OCI-LY1 (cell line): ENCODE results near the gene AIFM3.

ENCODE experiments used
- H2AFZ ChIP-seq: fragments of 200-600 bp; sonication (generic), shearing (Covaris generic); 2 replicates; pipeline ENCODE4 v1.6.0; 2014; ENCODE audit warnings: antibody characterized with exemption, mild to moderate bottlenecking, low read length
- H3F3A ChIP-seq: fragments of 200-600 bp; sonication (generic), shearing (Covaris generic); 2 replicates; pipeline ENCODE4 v1.6.0; 2014; ENCODE audit warnings: mild to moderate bottlenecking, antibody characterized with exemption, low read length, moderate library complexity; ENCODE audit not compliant: insufficient read depth
- H3K27ac ChIP-seq: fragments of 200-600 bp; sonication (generic); 2 replicates; pipeline ENCODE4 v1.5.1; 2014; ENCODE audit warnings: low read length, mixed run types, mild to moderate bottlenecking, low read depth; ENCODE audit not compliant: poor library complexity, severe bottlenecking
- H3K27me3 ChIP-seq: fragments of 200-600 bp; sonication (generic); 2 replicates; pipeline ENCODE4 v1.6.0; 2014; ENCODE audit warnings: antibody characterized with exemption, mild to moderate bottlenecking, low read length, moderate library complexity; ENCODE audit not compliant: insufficient read depth
- H3K36me3 ChIP-seq: fragments of 200-600 bp; sonication (generic); 2 replicates; pipeline ENCODE4 v1.6.1; 2014; ENCODE audit warnings: mild to moderate bottlenecking, antibody characterized with exemption, low read length, moderate library complexity, mixed read lengths; ENCODE audit not compliant: insufficient read depth
- H3K4me1 ChIP-seq: fragments of 200-600 bp; sonication (generic); 2 replicates; pipeline ENCODE4 v1.5.1; 2014; ENCODE audit warnings: mild to moderate bottlenecking, low read length, moderate library complexity; ENCODE audit not compliant: insufficient read depth, severe bottlenecking
- H3K4me2 ChIP-seq: fragments of 200-600 bp; sonication (generic), shearing (Covaris generic); 2 replicates; pipeline ENCODE4 v1.6.1; 2014; ENCODE audit warnings: low read length
- H3K4me3 ChIP-seq: fragments of 200-600 bp; sonication (generic); 2 replicates; pipeline ENCODE4 v1.5.1; 2014; ENCODE audit warnings: low read length, low read depth, mild to moderate bottlenecking, mixed read lengths; ENCODE audit not compliant: poor library complexity, severe bottlenecking
- H3K79me2 ChIP-seq: fragments of 200-600 bp; shearing (Covaris generic); 2 replicates; pipeline ENCODE4 v1.6.1; 2016; ENCODE audit warnings: mixed run types, low read length, mixed read lengths; ENCODE audit not compliant: insufficient read depth
- H3K9ac ChIP-seq: fragments of 200-600 bp; sonication (generic), shearing (Covaris generic); 2 replicates; pipeline ENCODE4 v1.6.1; 2014; ENCODE audit warnings: mild to moderate bottlenecking, low read length, mixed read lengths
- H3K9me2 ChIP-seq: fragments of 200-600 bp; sonication (generic), shearing (Covaris generic); 2 replicates; pipeline ENCODE4 v1.6.1; 2014; ENCODE audit warnings: low read depth, mild to moderate bottlenecking, low read length, mixed read lengths
- H3K9me3 ChIP-seq: fragments of 200-600 bp; shearing (Covaris generic); 2 replicates; pipeline ENCODE4 v1.6.1; 2014; ENCODE audit warnings: low read length, mixed read lengths
- H4K20me1 ChIP-seq: fragments of 200-600 bp; sonication (generic), shearing (Covaris generic); 2 replicates; pipeline ENCODE4 v1.6.0; 2016; ENCODE audit warnings: mild to moderate bottlenecking, low read length; ENCODE audit not compliant: insufficient read depth
- EZH2 ChIP-seq: fragments of 200-600 bp; sonication (generic), shearing (Covaris generic); IDR thresholded peaks from 2 replicates; pipeline ENCODE4 v1.8.0; 2017; ENCODE audit warnings: borderline replicate concordance, mixed run types, mild to moderate bottlenecking, antibody characterized with exemption, low read length, moderate library complexity, mixed read lengths
- TF ChIP-seq, protein P1 (sequence below): fragments of 200-600 bp; sonication (generic), shearing (Covaris generic); IDR thresholded peaks from 2 replicates; pipeline ENCODE4 v1.5.1; 2017; ENCODE audit warnings: mild to moderate bottlenecking, antibody characterized with exemption, low read length, moderate library complexity, mixed read lengths

The AIFM3 gene

DNA sequence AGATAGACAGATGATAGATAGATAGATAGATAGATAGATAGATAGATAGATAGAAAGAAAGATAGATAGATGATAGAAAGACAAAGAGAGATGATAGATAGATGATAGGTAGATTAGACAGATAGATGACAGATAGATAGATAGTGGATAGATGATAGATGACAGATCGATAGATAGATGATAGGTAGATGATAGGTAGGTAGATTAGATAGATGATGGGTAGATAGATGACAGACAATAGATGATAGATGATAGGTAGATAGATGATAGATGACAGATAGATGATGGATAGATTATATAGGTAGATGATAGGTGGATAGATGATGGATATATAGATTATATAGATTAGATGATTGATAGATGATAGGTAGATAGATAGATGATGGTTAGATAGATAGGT is 19.3 kb downstream of the AIFM3 start:
- Histone ChIP-seq H3K79me2 (no peaks in the 10 kb centered on the region), H3F3A (no peaks in the 10 kb centered on the region), H3K9me2 (no peaks in the 10 kb centered on the region), H3K9me3 (no peaks in the 10 kb centered on the region), H3K4me1 (peaks cover 14% of the 10 kb centered on the region), H3K27me3 (no peaks in the 10 kb centered on the region), H3K9ac (no peak overlapping the region), H3K27ac (no peak overlapping the region), H4K20me1 (no peaks in the 10 kb centered on the region), H2AFZ (no peak overlapping the region), H3K4me3 (no peak overlapping the region), H3K36me3 (peaks cover 20% of the 10 kb centered on the region; the same call in 1 of the 2 replicates), H3K4me2 (no peak overlapping the region)
- TF ChIP-seq, protein P1, sequence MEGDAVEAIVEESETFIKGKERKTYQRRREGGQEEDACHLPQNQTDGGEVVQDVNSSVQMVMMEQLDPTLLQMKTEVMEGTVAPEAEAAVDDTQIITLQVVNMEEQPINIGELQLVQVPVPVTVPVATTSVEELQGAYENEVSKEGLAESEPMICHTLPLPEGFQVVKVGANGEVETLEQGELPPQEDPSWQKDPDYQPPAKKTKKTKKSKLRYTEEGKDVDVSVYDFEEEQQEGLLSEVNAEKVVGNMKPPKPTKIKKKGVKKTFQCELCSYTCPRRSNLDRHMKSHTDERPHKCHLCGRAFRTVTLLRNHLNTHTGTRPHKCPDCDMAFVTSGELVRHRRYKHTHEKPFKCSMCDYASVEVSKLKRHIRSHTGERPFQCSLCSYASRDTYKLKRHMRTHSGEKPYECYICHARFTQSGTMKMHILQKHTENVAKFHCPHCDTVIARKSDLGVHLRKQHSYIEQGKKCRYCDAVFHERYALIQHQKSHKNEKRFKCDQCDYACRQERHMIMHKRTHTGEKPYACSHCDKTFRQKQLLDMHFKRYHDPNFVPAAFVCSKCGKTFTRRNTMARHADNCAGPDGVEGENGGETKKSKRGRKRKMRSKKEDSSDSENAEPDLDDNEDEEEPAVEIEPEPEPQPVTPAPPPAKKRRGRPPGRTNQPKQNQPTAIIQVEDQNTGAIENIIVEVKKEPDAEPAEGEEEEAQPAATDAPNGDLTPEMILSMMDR: no peak
- no peak for TF ChIP-seq EZH2

DNA sequence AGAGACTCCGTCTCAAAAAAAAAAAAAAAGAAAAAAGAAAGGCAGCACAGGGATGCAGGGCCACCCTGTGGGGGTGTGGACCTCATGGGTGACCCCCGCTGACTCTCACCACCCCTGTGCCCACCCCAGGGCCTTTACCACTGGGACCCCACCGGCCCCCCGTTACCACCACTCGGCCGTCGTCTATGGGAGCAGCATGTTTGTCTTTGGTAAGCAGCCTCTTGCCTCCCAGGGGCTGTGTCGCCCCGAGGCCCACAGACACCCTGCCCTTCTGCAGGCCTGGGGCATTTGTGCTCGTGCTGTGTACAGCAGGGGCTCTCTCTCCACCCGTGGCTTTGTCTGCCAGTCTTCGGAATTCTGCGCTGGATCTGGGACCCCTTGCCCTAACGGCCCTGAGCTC is 20.3 kb downstream of the AIFM3 start:
- no peak overlapping the region for H2AFZ ChIP-seq
- H4K20me1 ChIP-seq: no peaks in the 10 kb centered on the region

DNA sequence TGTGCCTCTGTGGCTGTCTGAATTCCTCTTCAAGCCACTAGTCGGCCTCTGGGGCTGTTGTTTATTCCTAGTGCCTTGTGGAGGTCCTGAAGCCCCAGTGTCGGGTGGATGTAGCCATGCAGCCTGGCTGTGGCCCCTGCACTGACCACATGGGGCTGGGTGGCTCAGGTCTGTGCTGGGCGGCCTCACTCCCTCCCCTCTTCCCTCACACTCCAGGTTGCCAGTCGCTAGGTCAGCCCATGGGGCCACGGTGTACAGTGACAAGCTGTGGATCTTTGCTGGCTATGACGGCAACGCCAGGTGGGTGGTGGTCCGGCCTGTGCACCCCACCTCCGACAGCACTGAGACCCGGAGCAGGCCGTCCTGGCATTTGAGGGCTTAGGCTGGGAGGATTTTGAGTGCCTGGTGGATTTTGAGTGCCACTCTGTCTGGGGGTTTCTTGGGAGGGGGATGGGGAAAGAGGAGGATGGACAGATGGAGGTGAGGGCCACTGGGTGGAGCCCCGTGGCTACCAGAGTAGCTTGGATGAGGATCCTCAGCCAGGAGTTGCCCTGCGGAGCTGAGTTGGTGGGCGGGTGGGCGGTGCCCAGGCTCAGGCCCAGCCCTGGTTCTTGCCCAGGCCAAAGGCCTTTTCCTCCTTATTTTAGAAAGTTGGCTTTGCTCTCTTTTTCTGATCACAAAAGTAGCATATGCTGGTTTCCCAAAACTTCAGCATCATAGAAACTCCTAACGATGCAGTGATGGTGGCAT is 21.7 kb downstream of the AIFM3 start:
- TF ChIP-seq, protein P1: no peak
- TF ChIP-seq EZH2: no peak
- H3K36me3 ChIP-seq: peaks cover 31% of the 10 kb centered on the region; the same call in 1 of the 2 replicates
- H3K79me2 ChIP-seq: no peaks in the 10 kb centered on the region
- H3K9ac ChIP-seq: no peak overlapping the region
- H3K4me1 ChIP-seq: no peaks in the 10 kb centered on the region
- H3K27me3 ChIP-seq: no peaks in the 10 kb centered on the region
- H2AFZ ChIP-seq: no peak overlapping the region
- no peaks in the 10 kb centered on the region for H4K20me1 ChIP-seq
- no peak overlapping the region for H3K27ac ChIP-seq
- no peaks in the 10 kb centered on the region for H3K9me3 ChIP-seq
- no peaks in the 10 kb centered on the region for H3F3A ChIP-seq
- H3K4me2 ChIP-seq: no peak overlapping the region
- no peak overlapping the region for H3K4me3 ChIP-seq
- no peaks in the 10 kb centered on the region for H3K9me2 ChIP-seq

More for the DNA sequence above, 20.3 kb downstream of the AIFM3 start:
- H3K4me2 ChIP-seq: no peak overlapping the region
- H3K4me1 ChIP-seq: peaks cover 11% of the 10 kb centered on the region
- no peaks in the 10 kb centered on the region for H3K79me2 ChIP-seq
- H3K9ac ChIP-seq: no peak overlapping the region
- H3K9me2 ChIP-seq: no peaks in the 10 kb centered on the region
- H3F3A ChIP-seq: no peaks in the 10 kb centered on the region
- peaks cover 29% of the 10 kb centered on the region; the same call in 1 of the 2 replicates for H3K36me3 ChIP-seq
- TF ChIP-seq, protein P1: no peak
- TF ChIP-seq EZH2: no peak
- no peaks in the 10 kb centered on the region for H3K9me3 ChIP-seq
- no peaks in the 10 kb centered on the region for H3K27me3 ChIP-seq
- no peak overlapping the region for H3K27ac ChIP-seq
- no peak overlapping the region for H3K4me3 ChIP-seq
